SK-N-SH (cell line): ENCODE data around the gene DYNLL1.
"Not testable (repeated sequence)": the region's sequence is repeated elsewhere in the genome, so short reads cannot be mapped to it uniquely, and the experiment has no call there.

ENCODE experiments used
- CHD2 ChIP-seq: fragments of 150-350 bp; IDR thresholded peaks from 2 replicates; pipeline ENCODE4 v1.6.1; 2018; ENCODE audit warnings: low read length; ENCODE audit not compliant: partially characterized antibody
- EZH2phosphoT487 ChIP-seq: fragments of 200-600 bp; sonication (generic); IDR thresholded peaks from 2 replicates; pipeline ENCODE4 v1.6.1; 2017; ENCODE audit warnings: low read depth, mixed run types, mild to moderate bottlenecking, antibody characterized with exemption, moderate library complexity, borderline replicate concordance
- GABPA ChIP-seq: IDR thresholded peaks from 2 replicates; pipeline ENCODE4 v1.4.0; 2012; ENCODE audit warnings: low read depth, mild to moderate bottlenecking
- POLR2AphosphoS5 ChIP-seq: IDR thresholded peaks from 2 replicates; pipeline ENCODE4 v1.6.1; 2012; ENCODE audit warnings: low read depth, low read length
- SIN3A ChIP-seq: IDR thresholded peaks from 2 replicates; pipeline ENCODE4 v1.6.1; 2012; ENCODE audit warnings: low read depth, mild to moderate bottlenecking, low read length, moderate library complexity, borderline replicate concordance
- TCF12 ChIP-seq: IDR thresholded peaks from 2 replicates; pipeline ENCODE4 v1.4.0; 2012
- YY1 ChIP-seq: IDR thresholded peaks from 2 replicates; pipeline ENCODE4 v1.4.0; 2012; ENCODE audit warnings: low read depth, mild to moderate bottlenecking
- TF ChIP-seq, protein P1 (sequence below): fragments of 200-600 bp; sonication (generic); IDR thresholded peaks from 2 replicates; pipeline ENCODE4 v1.6.1; 2017; ENCODE audit warnings: antibody characterized with exemption, mild to moderate bottlenecking, moderate library complexity
- TF ChIP-seq, protein P2 (sequence below): IDR thresholded peaks from 2 replicates; pipeline ENCODE4 v1.4.0; 2012; ENCODE audit warnings: low read depth

DNA sequence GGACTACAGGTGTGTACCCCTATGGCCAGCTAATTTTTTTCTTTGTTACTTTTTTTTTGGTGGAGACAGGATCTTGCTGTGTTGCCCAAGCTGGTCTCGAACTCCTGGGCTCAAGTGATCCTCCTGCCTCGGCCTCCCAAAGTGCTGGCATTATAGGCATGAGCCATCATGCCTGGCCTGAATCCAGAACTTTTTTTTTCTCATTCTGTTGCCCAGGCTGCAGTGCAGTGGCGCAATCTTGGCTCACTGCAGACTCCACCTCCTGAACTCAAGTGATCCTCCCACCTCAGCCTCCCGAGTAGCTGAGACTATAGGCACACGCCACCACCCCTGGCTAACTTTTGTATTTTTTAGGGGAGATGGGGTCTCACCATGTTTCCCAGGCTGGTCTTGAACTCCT is 43.4 kb upstream of the DYNLL1 start:
- TF ChIP-seq EZH2phosphoT487, GABPA, CHD2, TCF12, SIN3A, YY1, POLR2AphosphoS5: not testable (repeated sequence)
- TF ChIP-seq, protein P1, sequence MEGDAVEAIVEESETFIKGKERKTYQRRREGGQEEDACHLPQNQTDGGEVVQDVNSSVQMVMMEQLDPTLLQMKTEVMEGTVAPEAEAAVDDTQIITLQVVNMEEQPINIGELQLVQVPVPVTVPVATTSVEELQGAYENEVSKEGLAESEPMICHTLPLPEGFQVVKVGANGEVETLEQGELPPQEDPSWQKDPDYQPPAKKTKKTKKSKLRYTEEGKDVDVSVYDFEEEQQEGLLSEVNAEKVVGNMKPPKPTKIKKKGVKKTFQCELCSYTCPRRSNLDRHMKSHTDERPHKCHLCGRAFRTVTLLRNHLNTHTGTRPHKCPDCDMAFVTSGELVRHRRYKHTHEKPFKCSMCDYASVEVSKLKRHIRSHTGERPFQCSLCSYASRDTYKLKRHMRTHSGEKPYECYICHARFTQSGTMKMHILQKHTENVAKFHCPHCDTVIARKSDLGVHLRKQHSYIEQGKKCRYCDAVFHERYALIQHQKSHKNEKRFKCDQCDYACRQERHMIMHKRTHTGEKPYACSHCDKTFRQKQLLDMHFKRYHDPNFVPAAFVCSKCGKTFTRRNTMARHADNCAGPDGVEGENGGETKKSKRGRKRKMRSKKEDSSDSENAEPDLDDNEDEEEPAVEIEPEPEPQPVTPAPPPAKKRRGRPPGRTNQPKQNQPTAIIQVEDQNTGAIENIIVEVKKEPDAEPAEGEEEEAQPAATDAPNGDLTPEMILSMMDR = not testable (repeated sequence)
- TF ChIP-seq, protein P2, sequence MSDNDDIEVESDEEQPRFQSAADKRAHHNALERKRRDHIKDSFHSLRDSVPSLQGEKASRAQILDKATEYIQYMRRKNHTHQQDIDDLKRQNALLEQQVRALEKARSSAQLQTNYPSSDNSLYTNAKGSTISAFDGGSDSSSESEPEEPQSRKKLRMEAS = not testable (repeated sequence)
